T-helper 22 cell (primary cell): ENCODE data around the gene GREB1L.
"Not testable (repeated sequence)": the region's sequence is repeated elsewhere in the genome, so short reads cannot be mapped to it uniquely, and the experiment has no call there.

Experiments
- DNase-seq: peaks from one replicate; pipeline ENCODE4 v3.0.0-alpha.2; 2020; ENCODE audit warnings: low read depth

GREB1L gene

DNA sequence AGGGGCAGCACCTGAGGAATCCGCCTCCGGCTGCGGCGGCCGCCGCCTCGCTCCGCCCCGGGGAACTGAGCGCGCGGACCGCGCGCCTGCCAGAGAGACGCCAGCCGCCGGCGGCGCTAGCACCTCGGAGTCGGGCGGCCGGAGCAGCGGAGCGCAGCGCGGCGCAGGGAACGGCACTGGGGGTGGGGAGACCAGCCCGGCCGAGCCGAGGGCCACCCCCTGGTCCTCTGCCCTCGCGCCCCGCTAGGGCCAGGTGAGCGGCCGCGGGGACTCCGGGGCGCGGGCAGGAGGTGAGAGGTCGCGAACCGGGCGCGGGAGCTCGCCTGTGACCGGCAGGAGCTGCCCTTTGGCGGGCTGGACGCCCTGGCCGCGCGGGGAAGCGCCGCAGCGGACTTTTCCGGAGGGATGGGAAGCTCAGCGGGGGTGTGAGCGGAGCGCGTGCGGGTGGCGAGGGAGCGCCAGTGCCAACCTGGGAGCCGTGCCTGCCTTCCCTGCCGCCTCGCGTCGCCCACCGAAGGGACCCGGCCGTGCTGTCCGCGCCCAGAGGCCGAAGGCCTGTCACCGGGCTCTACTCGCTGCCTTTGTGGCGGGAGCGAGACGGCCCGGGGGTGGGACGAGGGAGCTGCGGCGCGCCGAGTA, at the start of gene GREB1L:
TSS of gene GREB1L (plus strand) at position 92 of the 639 bp plus-strand sequence. CDS start 141,287 bp downstream, outside the sequence.
- no peak for DNase-seq

DNA sequence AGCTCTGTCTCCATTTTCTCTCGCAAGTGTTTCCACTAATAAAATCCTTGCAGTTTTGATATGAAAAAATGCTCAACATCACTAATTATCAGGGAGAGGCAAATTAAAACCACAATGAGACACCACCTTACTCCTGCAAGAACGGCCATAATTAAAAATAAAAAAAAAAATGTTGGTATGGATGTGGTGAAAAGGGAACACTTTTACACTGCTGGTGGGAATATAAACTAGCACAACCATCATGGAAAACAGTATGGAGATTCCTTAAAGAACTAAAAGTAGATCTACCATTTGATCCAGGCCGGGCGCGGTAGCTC, 49.8 kb upstream of the GREB1L start:
- DNase-seq: no peak

DNA sequence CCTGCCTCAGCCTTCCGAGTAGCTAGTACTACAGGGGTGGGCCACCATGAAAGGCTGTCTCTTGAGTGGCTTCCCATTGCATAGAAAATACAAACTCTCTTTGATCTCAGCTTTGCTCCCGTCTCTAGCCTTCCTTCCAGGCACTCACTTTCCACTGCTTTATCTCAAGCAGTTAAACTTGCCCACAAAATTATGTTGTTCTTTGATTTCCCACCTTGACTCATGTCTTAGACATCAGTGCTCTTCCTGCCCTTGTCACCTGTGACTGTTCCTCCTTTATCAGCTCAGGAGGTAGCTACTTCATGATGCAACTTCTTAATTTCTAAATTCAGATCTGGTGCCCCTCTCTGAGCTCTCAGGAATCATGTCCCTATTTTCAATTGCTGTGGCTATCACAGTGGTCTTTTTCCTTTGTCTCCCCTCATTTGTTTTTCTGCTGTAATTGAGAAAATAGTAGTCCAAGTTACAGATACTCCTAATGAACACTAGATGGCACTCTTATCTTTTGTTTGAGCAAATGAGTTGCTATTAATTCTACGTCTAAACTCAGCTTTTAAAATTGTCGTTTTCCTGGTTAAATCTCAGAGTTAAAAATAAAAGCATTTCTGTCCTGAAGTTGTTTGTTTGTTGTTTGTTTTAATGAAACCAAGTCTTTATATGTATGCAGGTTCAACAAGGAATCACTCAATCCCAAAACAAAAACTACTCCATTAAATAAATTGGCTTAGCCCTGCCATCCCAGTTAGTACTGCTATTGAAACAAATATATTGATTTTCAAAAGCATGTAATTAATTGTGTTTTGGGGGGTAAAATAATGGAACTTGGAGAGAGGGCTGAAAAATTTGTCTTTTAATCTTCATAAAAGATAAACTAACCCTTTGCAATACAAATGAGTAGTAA, 46.9 kb upstream of the GREB1L start:
- no peak for DNase-seq

DNA sequence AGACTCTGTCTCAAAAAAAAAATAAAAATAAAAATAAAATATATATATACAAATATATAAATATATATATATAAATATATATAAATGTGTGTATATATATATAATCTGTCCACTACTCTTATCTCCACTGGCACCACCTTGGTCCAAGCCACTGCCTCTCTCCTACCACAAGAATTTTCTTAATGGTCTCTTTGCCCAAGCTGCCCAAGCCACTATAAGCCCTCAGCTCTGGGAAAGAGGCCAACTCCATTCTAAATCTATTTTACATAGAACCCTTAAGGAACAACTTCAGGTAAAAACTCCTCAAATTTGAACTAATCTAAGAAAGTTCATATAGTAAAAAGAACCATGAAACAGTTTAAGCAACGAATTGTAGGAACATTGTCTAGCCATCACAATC, 45.6 kb upstream of the GREB1L start:
- DNase-seq: no peak

DNA sequence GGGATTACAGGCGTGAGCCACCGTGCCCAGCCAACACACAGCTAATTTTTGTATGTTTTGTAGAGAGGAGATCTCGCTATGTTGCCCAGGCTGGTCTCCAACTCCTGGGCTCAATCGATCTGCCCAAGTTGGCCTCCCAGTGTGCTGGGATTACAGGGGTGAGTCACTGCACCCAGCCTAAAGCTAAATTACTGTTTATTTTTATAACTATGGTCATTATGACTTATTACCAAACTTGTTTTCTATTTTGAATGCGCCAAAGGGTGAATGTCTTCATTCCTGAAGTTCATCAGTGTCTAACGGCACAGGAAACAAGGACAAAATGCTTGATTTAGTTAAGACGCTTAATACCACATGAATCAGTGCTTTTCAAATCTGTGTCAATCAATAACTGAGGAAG, 38.9 kb upstream of the GREB1L start:
- no peak for DNase-seq

DNA sequence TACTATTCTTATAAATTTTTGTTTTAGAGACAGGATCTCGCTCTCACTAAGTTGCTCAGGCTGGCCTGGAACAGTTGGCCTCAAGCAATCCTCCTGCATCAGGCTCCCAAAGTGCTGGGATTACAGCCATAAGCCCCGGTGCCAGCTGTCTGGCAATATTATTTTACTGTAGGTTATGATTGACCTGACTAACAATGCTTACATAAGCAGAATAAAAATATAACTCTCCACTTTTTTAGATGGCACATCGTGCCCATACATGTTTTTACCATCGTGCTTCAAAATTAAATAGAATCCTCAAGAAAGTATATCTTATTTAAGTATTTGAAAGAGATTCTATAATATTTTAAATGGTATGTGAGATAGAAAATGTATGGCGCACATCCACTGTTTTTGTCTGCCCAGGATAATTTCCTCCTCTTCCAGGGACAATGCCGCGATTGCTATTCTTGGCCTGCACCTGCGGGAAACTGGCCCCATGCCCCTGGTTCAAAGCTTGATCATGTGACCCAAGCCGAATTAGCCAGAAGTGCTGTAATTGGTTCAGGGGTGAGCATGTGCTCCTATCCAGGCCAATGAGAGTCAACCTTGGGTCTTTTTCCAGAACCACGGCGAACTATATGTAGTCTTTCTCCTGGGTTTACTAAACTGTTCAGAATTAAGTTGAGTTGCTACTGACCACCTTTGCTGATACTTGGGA, 38.3 kb upstream of the GREB1L start:
- DNase-seq: no peak

DNA sequence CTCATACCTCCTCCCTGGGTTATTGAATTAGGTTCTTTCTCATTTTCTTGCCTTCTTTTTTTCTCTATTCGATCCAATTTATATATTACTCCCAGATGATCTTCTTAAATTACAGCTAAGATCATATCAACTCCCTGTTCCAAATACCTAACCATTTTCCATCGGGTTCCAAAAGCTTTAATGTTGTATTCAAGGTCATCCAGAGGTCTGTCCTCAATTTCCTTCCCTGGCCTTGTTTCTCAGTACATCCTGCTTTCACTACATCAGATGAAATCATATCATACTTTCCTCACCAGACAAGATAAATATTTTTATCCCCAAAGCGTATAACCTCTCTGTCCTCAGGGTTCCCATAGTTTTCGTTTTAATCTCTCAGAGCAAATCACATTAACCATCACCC, 36.3 kb upstream of the GREB1L start:
- DNase-seq: no peak

DNA sequence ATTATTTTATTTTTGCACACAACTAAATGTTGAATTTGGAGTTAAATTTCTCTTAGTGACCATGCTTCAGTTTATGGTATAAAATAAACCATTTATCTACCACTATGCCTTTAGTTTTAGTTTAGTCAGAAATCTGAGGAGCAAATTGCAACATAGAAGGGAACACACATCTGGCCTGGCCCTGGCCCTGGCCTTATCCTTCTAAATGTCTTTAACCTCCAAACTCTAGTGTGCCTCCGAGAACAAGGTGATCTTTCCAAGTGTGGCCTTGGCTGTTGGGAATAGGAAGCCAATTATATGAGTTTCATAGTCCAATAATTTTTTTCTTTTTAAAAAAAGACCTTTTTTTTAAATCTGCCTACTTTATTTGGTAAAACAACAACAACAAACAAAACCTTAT, 31.8 kb upstream of the GREB1L start:
- no peak for DNase-seq

DNA sequence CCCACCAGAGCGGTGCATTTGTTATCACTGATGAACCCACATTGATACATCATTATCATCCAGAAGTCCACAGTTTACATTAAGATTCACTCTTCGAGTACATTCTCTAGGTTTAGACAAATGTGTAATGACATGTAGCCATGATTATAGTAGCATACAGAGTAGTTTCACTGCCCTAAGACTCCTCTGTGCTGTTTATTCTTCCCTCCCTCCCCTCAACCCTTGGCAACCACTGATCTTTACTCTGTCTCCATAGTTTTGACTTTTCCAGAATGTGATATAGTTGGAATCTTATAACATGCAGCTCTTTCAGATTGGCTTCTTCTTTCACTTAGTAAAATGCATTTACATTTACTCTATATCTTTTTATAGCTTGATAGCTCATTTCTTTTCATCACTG, 31.2 kb upstream of the GREB1L start:
- no peak for DNase-seq

DNA sequence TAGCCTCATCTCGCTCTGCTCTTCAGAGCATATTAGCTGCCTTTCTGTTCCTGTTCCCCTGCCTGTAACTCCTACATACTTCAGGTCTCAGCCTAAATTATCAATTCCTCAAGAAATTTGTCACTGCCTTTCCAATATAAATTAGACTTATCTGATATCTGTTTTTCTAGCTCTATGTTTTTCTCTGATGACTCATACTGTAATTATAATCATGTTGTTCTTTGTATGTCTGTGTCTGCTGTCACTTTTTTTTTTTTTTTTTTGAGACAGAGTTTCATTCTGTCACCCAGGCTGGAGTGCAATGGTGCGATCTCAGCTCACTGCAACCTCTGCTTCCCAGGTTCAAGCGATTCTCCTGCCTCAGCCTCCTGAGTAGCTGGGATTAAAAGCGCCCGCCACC, 27.6 kb upstream of the GREB1L start:
- DNase-seq: not testable (repeated sequence)

DNA sequence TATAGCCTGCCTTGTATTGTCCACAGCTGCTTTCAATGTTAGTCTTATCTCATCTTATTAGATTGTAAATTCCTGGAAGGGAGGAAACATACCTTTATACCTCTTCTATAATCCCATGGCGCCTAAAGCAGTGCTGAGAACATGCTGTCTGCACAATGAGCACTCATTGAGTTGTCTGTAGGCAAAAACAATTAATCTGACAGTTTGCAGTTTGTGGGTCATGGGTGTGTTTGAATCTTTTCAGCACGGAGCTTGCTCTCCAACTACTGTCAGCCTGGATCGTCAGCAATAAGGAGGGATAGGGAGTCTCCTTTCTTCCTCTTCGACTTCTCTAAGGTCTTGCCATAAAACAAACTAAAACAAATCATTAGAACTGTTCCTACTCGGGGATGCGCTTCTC, 26.5 kb upstream of the GREB1L start:
- DNase-seq: no peak

DNA sequence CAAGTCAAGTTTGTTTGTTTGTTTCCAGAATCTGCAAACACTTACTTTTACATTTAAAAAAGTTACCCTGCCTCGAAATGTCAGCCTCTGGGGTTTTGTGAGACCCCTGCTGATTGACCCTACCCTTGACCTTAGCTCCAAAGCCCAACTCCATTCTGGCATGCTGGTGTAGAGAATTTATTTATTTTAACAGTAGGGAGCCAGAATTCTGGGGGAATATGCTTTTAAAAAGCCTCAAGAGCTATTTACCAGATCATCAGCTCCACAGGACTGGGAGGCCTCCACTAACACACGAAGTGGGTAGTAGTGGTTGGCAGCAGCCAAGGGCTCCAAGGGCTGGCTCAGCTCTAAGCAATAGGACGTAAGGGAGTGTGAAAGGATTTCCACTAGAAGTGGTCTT, 23.2 kb upstream of the GREB1L start:
- no peak for DNase-seq

DNA sequence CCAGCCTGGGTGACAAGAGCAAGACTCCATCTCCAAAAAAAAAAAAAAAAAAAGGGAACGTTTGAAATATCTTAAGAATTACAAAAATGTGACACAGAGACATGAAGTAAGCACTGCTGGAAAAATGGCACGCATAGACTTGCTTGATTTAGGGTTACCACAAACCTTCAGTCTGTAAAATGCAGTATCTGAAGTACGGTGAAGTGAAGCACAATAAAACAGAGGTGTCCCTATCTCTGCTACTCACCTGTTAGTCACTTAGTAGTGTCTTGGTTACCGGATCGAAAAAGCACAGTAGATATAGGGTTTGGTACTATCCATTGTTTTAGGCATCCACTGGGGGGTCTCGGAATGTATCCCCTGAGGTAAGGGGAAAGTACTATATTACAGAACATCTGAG, 11.6 kb upstream of the GREB1L start:
- DNase-seq: no peak

DNA sequence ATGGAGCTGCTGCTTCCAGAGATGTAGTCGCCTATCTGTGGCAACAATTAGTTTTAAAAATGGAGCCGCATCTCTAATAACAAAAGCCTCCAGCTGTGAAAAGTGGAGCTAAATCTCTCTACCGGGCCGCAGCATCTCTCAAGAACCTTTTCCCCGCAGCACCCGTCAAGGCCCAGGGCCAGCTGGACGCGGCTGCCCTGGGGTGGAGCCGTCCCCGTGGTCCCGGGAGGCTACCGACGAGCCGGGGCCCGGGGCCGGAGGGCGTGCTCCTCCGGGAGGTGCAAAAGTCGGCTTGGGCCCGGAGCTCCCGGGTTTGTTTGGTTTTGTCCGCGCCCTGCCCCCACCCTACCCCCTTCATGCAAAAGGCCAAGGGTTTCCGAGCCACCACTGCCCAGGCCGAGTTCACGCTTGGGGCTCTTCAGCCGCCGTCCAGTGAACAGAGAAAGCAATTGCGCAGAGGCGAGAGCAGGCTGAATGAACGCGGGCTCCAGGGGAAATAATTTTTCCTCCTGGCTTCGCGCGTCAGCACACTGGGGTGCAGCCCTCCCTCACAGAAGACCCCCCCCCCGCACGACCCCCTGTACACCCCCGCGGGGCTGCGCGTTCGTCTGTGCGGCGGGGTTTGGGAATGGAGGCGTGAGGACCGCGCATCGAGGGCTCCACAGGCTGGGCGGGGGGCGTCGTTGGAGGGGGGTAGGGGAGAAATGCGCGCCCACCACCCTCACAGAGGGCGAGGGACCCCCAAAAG, 557 bp upstream of the GREB1L start:
- no peak for DNase-seq

DNA sequence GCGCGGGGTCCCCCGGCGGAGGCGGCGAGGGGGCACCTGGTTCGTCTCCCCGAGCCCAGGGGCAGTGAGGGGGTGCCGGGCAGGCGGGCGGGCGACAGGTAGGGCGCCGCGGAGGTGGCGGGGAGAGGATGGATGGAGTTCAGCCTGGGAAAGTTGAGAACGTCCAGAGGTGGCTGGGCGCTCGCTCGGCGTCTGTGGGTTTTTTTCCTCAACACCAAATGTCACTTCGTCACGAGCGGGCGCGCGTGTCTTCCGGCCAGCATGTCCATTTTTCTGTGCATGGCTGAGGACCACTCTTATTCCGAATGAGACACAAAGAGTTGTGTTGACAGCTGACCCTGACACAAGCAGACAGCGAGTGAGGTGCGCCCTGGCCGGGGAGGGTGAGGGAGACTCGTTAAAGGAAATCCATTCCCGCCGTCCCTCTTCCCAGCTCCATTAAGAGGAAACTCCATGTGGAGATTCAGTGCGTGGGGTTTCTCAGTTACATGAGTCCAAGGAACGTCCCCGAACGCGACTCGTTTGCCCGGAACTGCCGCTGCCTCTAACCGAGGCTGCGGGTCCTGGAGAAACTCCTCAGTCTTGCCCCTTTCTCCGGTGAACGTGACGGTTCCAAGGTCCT, 859 bp downstream of the GREB1L start:
- DNase-seq: no peak

DNA sequence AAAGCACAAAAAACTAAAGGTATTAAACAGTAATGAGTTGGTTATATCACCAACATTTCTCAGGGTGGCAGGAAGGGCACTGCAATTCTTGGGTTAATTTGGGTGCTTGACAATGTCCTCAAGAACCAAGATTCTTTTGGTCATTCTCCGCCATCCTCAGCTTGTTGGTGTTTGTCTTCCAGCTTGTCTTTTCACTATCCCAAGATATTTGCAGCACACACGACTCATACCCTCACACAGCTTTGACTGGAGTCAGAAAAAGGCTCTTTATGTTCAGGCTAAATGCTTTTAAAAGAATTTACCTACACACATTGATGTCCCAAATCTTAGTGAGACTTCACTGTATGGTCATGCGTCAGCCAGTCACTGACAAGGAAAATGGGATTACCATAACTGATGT, 12.5 kb downstream of the GREB1L start:
- no peak for DNase-seq

DNA sequence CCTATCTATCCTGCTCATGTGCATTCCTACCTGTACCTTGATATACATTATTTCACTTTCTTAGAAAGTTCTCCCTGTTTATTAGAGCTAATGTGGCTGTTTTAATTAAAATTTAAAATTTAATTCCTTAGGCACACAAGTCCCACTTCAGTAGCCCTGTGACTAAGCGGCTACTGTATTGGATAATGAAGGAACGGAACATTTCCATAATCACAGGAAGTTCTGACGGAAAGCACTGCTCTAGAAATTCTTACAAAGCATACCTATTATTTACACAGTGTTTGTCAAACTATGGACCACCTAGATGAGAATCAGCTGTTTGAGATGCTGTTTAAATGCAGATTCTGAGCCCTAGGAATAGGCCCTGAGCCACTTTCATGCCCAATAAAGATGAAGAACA, 13.2 kb downstream of the GREB1L start:
- DNase-seq: no peak

DNA sequence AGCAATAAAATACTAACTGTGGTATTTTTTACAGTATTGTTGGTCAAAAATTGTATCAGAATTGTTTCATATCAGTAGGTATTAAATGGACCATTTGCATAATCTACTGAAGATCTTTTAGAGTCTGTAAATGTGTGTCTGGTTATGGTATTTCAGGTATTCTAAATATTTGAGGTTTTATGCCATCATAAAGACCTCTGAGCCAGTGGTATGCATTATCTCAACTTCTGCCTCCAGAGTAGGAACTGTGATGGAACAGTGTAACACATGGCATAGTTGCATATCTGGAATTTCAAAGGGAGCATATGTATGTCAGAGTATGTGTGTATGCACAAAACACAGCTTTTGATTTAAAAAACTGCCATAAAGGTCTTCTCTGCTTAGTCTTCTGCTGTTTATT, 15.4 kb downstream of the GREB1L start:
- no peak for DNase-seq

DNA sequence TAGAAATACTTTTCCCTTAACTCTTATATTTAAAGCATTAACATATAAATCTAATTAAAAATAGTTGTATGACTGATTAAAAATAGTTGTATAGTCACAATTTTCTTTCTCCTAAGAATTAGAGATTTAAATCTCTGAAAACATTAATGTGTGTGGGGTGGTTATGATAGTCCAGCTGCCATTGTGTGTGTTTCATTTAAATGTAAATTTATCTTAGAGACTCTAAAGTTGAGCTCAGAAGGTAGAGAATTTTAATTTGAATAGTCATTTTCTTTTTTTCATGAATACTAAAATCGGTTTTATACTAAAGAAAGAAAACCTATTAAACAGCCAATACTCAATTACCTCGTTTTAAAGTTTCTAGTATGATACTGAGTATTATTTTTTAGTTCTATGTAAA, 18.6 kb downstream of the GREB1L start:
- DNase-seq: no peak

DNA sequence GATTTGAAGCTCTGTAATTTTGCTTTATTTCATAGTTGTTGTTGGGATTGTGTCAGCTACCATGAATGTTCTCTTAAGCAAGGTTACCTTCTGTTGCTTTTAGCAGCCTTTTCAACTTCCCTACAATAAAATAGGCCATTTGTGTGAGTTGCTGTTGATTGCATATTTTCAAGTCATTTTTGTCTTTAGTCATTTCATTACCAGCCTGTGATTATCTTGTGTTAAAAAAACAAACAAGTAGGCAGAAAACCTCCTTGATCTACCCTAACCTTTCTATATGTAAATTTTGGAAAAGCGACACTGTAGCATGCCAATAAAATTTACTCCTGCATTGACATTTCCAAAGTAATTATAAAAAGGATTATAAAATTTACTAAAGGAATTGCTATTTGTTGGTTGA, 19.3 kb downstream of the GREB1L start:
- DNase-seq: no peak

DNA sequence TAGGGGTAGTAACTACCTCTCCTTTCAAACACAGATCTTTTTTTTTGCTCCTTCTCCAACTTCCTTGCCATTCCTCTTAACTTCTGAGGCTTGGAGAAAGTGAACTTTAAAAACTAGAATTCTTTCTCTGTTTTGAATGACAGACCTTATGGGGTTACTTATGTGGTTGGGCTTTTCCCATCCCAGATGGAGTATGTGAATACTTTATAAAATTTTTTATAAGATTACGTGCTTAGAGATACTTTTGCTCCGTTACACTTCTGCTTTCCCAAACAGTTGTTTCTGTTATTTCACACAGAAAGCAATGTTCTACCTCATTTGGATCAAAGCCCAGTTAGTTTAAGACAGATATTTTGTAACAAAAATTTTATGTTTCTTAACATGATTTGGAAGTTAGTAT, 20.2 kb downstream of the GREB1L start:
- no peak for DNase-seq

DNA sequence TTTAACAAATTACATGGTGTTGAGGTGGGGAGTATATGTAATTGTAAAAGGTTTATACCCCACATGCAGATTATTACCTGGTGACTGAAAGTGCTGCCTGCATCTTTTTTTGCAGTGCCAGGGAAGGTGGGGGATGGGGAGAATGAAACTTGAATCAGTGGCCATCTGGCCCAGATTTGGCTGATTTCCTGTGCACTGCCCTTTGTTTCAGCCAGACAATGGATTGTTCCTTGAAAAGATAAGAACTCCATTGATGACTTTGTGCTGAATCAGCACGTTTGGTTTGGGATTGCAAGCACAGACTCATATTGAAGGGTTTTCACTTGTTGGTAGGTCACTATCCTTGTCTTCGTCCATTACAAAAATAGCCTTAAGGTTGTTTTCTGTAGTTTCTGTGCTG, 20.9 kb downstream of the GREB1L start:
- DNase-seq: no peak
